A172 (cell line): ENCODE data around the gene IFNL3. TPM values are rescaled to one million over a fixed set of nuclear protein-coding genes. Genes with fewer than 3 reads are reported as not detected.

Experiments
- DNase-seq: peaks from one replicate; pipeline ENCODE4 v3.0.0-alpha.2; 2015; ENCODE audit warnings: low spot score
- total RNA-seq: library from RNA; depleted of rRNA; stranded (reverse); fragments of >200 nt; shearing (Covaris generic); gene quantifications from 2 replicates; pipeline ENCODE4 v1.2.3, GENCODE V29; 2014; rRNA removed

Gene IFNL3
- total RNA-seq, 1 experiment from 2014 or later, result not detected

GRCh38 chr19:39193803-39194202, 51.0 kb downstream of the IFNL3 start:
- DNase-seq, result no peak

Other genes with a start within 250 kb of the IFNL3 start
- 0.07 and 0.10 TPM in 2 replicates for gene FBXO27, start 212.5 kb downstream of the IFNL3 start, total RNA-seq
- gene ACP7, start 160.6 kb downstream of the IFNL3 start, total RNA-seq, result 0.03 and 0.31 TPM in 2 replicates
- gene PAK4, start 119.2 kb downstream of the IFNL3 start, total RNA-seq, result 9.2 and 16.2 TPM in 2 replicates
- not detected in 2 replicates for gene NCCRP1, start 48.0 kb downstream of the IFNL3 start, total RNA-seq
- not detected in 2 replicates for gene SYCN, start 40.7 kb downstream of the IFNL3 start, total RNA-seq
- not detected in 2 replicates for gene IFNL4, start 3.9 kb upstream of the IFNL3 start, total RNA-seq
- not detected in 2 replicates for gene IFNL2, start 23.4 kb upstream of the IFNL3 start, total RNA-seq
- not detected in 2 replicates for gene IFNL1, start 51.4 kb upstream of the IFNL3 start, total RNA-seq
- gene LRFN1, start 75.9 kb upstream of the IFNL3 start, total RNA-seq, result 1.7 and 1.9 TPM in 2 replicates
- 0.48 TPM in 1 of 2 replicates, not detected in the other for gene GMFG, start 91.0 kb upstream of the IFNL3 start, total RNA-seq
- gene SAMD4B, start 97.4 kb upstream of the IFNL3 start, total RNA-seq, result 55.7 and 81.4 TPM in 2 replicates
- gene PAF1, start 146.1 kb upstream of the IFNL3 start, total RNA-seq, result 55.3 and 69.9 TPM in 2 replicates
- 20.9 and 24.7 TPM in 2 replicates for gene MED29, start 146.4 kb upstream of the IFNL3 start, total RNA-seq
- 0.50 and 1.5 TPM in 2 replicates for gene ZFP36, start 161.8 kb upstream of the IFNL3 start, total RNA-seq
- 11.4 and 17.3 TPM in 2 replicates for gene PLEKHG2, start 167.7 kb upstream of the IFNL3 start, total RNA-seq
- gene RPS16, start 190.9 kb upstream of the IFNL3 start, total RNA-seq, result 145 and 262 TPM in 2 replicates
- 101 and 116 TPM in 2 replicates for gene SUPT5H, start 200.6 kb upstream of the IFNL3 start, total RNA-seq
- 116 and 127 TPM in 2 replicates for gene TIMM50, start 235.8 kb upstream of the IFNL3 start, total RNA-seq